Lower lobe of right lung (tissue), 2 donors: ENCODE measurements around the gene MFSD11. TPM values are rescaled to one million over a fixed set of nuclear protein-coding genes. Genes with fewer than 3 reads are reported as not detected.

ENCODE experiments used
- ATAC-seq, 2 donors: fragments of 200-7000 bp; cut with Tn5 transposase; one replicate each; pipeline ENCODE4 v1.9.1; 2020 to 2022; ENCODE audit warnings: mild to moderate bottlenecking in 2 of 2, moderate library complexity in 2 of 2
- DNase-seq: peaks from one replicate; pipeline ENCODE4 v3.0.0-alpha.2; 2020
- H3K27ac ChIP-seq: fragments of 200-600 bp; one replicate; pipeline ENCODE4 v1.8.0; 2022
- H3K27me3 ChIP-seq: fragments of 200-600 bp; one replicate; pipeline ENCODE4 v1.8.0; 2022; ENCODE audit warnings: low read depth
- H3K36me3 ChIP-seq: fragments of 200-600 bp; one replicate; pipeline ENCODE4 v1.8.0; 2022; ENCODE audit warnings: mild to moderate bottlenecking
- H3K4me1 ChIP-seq: fragments of 200-600 bp; one replicate; pipeline ENCODE4 v1.8.0; 2022
- H3K4me3 ChIP-seq: fragments of 200-600 bp; one replicate; pipeline ENCODE4 v1.8.0; 2022; ENCODE audit warnings: mild to moderate bottlenecking
- H3K9me3 ChIP-seq: fragments of 200-600 bp; one replicate; pipeline ENCODE4 v1.8.0; 2022
- CTCF ChIP-seq: fragments of 200-600 bp; IDR thresholded peaks from one replicate; pipeline ENCODE4 v1.8.0; 2022; ENCODE audit warnings: antibody characterized with exemption, mild to moderate bottlenecking
- intact Hi-C: fragments of 100-400 bp; cut with DNase I; formaldehyde crosslinking; loops from one replicate; pipeline ENCODE4 v1.11.0; 2022
- total RNA-seq: library from RNA; stranded (reverse); fragmentation: NEBNext Ultra II Directional; extraction: Animal tissue kit (Norgen Biotek cat#: 25700); gene quantifications from one replicate; pipeline ENCODE4 v1.2.1, GENCODE V29; 2021
- donor health status: DM: no; HTN: yes; CAD: no; lungs with severe emphysema.

The MFSD11 gene
- total RNA-seq, 1 donor from 2014 or later: 32.2 TPM

GRCh38 chr17:76752006-76752405 lies 14.1 kb downstream of the MFSD11 start:
- intact Hi-C loops: no loop called here
- Histone ChIP-seq H3K4me1 (peaks cover 4% of the 10 kb centered on the region), H3K27me3 (no peaks in the 10 kb centered on the region), H3K4me3 (no peak overlapping the region), H3K36me3 (peaks cover 50% of the 10 kb centered on the region), H3K27ac (no peak overlapping the region), H3K9me3 (no peaks in the 10 kb centered on the region)
- ATAC-seq (no peak), DNase-seq (no peak)
- TF ChIP-seq CTCF: no peak

GRCh38 chr17:76753061-76753961 lies 15.4 kb downstream of the MFSD11 start:
- DNase-seq (no peak), ATAC-seq (peak in 1 of 2 donors; percentile 43)
- Histone ChIP-seq H3K9me3 (no peaks in the 10 kb centered on the region), H3K27me3 (no peaks in the 10 kb centered on the region), H3K4me3 (no peak overlapping the region), H3K4me1 (peaks cover 1% of the 10 kb centered on the region), H3K27ac (no peak overlapping the region), H3K36me3 (peaks cover 58% of the 10 kb centered on the region)
- intact Hi-C loops: no loop called here
- TF ChIP-seq CTCF: no peak

GRCh38 chr17:76755285-76755684 lies 17.4 kb downstream of the MFSD11 start:
- DNase-seq (no peak), ATAC-seq (no peak)
- Histone ChIP-seq H3K27ac (no peak overlapping the region), H3K27me3 (no peaks in the 10 kb centered on the region), H3K9me3 (no peaks in the 10 kb centered on the region), H3K4me1 (no peaks in the 10 kb centered on the region), H3K36me3 (peaks cover 50% of the 10 kb centered on the region), H3K4me3 (no peak overlapping the region)
- TF ChIP-seq CTCF: no peak
- intact Hi-C loops: no loop called here

GRCh38 chr17:76757256-76757655 lies 19.3 kb downstream of the MFSD11 start:
- Histone ChIP-seq H3K4me1 (no peaks in the 10 kb centered on the region), H3K27ac (no peak overlapping the region), H3K27me3 (no peaks in the 10 kb centered on the region), H3K4me3 (no peak overlapping the region), H3K36me3 (peaks cover 47% of the 10 kb centered on the region), H3K9me3 (no peaks in the 10 kb centered on the region)
- intact Hi-C loops: no loop called here
- DNase-seq (no peak), ATAC-seq (no peak)
- no peak for TF ChIP-seq CTCF

- H3K36me3 ChIP-seq: peaks cover 41% of the 10 kb centered on the region
- H3K4me3 ChIP-seq: no peak overlapping the region
- intact Hi-C loops: no loop called here
These were observed 20.7 kb downstream of the MFSD11 start for GRCh38 chr17:76758570-76758969.

More at GRCh38 chr17:76758570-76758969, 20.7 kb downstream of the MFSD11 start:
- DNase-seq: no peak
- no peak for ATAC-seq
- no peak for TF ChIP-seq CTCF
- Histone ChIP-seq H3K27ac (no peak overlapping the region), H3K4me1 (no peaks in the 10 kb centered on the region), H3K27me3 (no peaks in the 10 kb centered on the region), H3K9me3 (no peaks in the 10 kb centered on the region)
